Stimulated activated CD8-positive, alpha-beta memory T cell treated with anti-CD3 and anti-CD28 coated beads, Interleukin-4, amount 100 ng/mL, for 1 hour (primary cell): Measurements from ENCODE around the gene ZNF512B.
"Not testable (repeated sequence)": the region's sequence is repeated elsewhere in the genome, so short reads cannot be mapped to it uniquely, and the experiment has no call there.

ENCODE experiments used
- DNase-seq, 2 donors: peaks; one replicate each; pipeline ENCODE4 v3.0.0-alpha.2; 2020; ENCODE audit warnings: low read depth in 2 of 2, low spot score in 1 of 2

ZNF512B gene

DNA sequence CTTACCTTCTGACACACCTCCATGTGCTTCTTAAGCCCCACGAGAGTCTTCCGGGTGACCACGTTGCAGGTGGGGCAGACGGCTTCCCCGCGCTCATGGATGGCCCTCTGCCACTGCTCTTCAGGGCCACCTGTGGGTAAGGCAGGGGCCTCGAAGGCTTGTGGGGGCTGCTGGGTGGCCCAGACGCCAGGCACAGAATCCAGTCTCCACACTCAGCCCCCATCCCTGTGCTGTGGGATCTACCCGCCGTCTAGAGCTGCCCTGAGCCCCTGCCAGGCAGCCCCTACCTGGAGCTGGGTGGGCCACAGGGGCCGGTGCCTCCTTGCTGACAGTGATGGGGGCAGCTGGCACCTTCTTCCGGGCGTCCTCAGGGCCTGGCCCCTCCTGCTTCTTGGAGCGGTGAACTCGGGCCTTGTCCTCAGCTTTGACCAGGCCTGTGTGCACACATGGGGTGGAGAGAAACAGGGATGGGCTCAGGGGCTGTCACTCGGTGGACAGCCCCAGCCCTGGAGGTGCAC is 5.9 kb downstream of the ZNF512B start:
- no peak for DNase-seq

- no peak for DNase-seq
These were observed 6.4 kb downstream of the ZNF512B start for GRCh38 chr20:63963348-63963741.

DNA sequence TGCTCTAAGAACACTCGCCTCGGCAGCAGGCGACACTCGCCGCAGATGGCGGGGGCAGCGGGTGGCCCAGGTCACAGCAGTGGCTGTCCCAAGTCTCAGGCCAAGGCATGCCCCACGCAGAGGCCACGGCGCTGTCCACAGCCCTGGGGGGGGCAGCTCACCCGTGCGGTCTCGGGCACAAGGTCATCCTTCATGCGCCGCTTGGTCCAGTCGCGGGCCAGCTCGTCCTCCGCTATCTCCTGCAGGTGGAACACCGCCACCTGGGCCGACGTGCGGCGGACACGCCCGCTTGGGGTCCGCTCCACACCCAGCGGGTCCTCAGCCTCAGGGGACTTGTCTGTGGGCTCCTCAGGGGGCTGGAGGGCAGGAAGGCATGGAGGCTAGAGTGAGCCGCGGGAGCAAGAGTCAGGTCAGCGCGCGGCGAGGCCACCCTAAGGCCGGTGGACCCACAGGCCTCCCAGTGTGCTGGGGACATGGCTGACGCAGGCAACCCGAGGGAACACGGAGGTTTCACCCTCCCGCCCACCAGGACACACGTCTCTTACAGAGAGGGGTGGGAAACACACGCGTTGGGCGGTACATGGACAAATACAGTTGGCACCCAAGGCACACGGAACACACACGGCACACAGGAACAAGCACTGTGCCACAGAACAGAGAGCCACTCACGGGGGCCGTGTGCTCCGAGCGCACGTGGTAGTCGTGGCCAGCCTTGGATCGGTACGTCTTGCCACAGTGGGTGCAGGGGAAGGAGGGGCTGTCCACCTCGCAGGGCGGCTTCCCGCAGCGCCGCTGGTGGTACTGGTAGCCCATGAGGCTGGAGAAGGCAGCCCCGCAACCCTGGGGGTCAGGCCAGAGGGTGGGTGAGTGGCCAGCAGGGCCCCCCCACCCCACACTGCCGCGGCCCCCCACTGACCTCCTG is 7.0 kb downstream of the ZNF512B start:
- no peak for DNase-seq

GRCh38 chr20:63961664-63962425 is 7.9 kb downstream of the ZNF512B start:
- DNase-seq: no peak

- not testable (repeated sequence) for DNase-seq
These were observed 8.8 kb downstream of the ZNF512B start for GRCh38 chr20:63960654-63961621.

DNA sequence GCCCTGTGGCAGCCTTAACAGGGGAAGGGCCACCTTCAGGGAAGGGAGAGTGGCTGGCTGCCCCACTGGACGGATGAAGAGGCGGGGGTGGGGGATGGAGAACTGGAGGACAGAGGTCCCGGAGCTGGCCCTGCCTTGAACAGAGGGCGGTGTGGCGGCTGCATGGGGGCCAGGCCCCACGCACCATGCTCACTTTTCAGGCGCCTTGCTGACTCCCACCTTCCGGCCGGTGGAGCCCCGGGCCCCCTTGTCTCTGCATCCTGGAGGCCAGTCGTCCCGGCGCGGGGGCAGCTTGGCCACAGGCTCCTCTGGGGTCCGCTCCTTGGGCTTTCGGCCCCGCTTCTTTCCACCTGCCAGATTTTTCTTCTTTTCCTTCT is 10.0 kb downstream of the ZNF512B start:
- DNase-seq: no peak

- DNase-seq: no peak
These were observed 10.6 kb downstream of the ZNF512B start for GRCh38 chr20:63958964-63959698.

GRCh38 chr20:63958471-63958870 is 11.3 kb downstream of the ZNF512B start:
- DNase-seq: no peak

- DNase-seq: no peak
These were observed 11.9 kb downstream of the ZNF512B start for GRCh38 chr20:63957690-63958441.

GRCh38 chr20:63957004-63957689 is 12.6 kb downstream of the ZNF512B start:
- no peak for DNase-seq

DNA sequence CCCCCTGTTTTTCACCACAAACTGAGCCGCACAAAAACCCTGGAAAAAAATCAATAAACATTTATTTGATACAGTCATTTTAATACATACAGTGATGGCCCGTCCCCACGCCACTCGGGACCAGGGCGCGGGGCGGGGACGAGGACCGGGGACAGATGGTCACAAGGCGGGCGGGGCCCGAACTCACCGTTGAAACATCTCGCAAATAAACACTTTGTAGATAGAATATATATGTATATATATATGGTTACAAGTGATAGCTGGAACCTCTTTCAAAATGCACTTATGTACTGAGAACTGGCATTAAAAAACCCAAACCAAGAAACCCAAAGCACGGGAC is 13.1 kb downstream of the ZNF512B start:
- DNase-seq: no peak

DNA sequence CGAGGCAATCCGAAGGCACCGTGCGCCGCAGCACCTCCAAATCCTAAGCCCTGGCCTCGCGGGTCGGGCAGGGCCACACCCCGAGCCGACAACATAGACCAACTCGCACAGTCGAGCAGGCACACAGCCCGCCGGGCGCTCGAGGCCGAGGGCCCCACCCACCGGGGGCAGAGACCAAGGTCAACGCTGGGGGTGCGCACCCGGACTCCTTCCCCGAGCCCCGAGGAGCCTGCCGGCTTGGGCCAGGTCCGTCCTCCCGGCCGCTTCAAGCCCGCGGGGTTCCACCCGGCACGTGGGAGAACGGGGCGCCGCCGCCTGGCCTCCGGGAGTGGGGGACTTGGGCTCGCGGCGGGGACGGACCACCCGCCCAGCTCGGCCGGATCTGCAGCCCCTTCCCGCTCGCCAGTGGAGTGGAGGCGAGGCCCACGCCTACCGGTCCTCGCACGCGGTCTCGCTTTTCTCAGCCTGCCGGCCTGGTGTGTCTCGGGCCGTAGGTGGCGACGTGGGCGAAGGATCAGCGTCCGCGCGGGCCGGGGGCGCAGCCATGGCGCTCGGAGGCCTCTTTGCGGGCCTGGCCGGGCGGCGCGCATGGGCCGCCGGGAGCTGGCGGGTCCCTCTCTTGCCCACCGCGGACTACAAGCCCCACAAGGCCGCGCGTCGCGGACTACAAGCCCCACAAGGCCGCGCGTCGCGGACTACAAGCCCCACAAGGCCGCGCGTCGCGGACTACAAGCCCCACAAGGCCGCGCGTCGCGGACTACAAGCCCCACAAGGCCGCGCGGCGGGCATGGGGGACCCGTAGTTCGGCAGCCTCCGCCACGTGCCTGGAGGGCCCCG is 13.7 kb downstream of the ZNF512B start, which contains the start of gene UCKL1:
TSS of gene UCKL1 (minus strand) at position 590 of the 837 bp plus-strand sequence. CDS start at position 546, 44 bp downstream.
- DNase-seq: peak in 1 of 2 donors; percentile 79

- no peak for DNase-seq
These were observed 14.4 kb downstream of the ZNF512B start for GRCh38 chr20:63955281-63955826.

- DNase-seq: no peak
These were observed 15.8 kb downstream of the ZNF512B start for GRCh38 chr20:63953764-63954429.

DNA sequence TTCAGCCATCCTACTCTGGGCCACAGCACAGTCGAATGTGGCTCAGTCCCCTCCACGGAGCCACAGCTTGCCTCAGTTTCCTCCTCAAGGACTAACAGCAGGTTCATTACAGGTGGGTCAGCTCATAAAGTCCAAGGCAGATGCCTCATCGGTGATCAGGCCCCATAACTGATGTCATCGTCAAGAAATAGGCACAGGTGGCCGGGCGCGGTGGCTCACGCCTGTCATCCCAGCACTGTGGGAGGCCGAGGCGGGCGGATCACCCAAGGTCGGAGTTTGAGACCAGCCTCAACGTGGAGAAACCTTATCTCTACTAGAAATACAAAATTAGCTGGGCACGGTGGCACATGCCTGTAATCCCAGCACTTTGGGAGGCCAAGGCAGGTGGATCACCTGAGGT is 17.0 kb downstream of the ZNF512B start:
- DNase-seq: no peak

DNA sequence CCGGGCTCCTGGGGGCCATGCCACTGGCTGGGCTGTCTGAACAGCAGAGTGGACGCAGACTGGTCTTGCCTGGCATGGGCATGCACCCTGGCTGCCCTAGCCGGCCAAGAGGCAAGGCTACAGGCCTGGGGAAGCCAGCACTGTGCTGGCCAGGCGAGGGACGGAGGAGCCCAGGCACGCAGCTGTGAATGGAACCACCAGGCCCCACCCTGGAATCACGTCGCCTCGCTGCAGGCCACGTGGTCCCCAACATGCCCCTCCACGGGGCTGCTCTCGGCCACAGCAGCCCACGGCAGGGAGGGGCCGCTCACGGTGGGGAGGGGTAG is 17.6 kb downstream of the ZNF512B start:
- no peak for DNase-seq
